ENCODE data around the gene PBRM1.

DNA sequence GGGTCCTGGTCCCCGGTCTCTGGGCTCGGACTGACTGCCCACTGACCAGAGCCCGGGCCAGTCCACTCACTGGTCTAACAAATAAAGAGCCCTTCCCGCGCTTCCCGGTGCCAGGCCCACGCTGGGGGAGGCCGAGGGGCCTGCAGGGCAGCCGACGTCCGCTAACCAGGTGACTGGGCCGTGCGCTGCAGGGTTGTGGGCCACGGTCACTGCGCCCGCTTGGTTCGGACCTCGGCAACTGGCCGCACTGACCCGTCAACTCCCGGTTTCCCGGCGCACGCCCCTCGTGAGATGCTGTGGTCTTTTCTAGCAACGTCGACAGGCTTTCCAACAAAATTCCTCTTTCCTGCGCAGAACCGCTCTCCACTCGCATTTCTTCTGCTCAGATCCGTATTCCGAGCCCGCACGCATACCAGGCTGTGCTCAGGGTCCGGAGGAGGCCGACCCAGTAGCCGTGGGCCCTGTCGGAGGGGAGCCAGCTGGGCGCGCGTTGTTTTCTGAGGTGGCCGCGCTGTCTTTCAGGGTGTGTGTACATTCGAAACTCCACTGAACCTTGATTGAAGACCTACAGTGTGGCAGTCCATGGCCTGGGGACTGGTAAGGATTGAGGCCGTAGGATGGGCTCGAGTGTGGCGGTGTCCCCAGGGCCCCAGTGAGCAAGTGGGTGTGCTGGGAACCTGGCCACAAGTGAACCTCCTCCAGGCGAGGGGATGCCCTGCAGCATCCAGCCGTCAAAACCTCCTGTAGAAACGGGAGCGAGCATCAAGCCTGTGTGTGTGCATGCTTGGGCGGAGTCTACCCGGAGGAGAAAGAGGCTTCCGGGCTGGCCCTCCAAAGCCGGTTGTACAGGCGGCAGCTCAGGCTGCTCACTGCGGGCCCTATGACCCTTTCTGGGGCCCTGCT is 151.2 kb downstream of the PBRM1 start:
- TF ChIP-seq, protein P1, sequence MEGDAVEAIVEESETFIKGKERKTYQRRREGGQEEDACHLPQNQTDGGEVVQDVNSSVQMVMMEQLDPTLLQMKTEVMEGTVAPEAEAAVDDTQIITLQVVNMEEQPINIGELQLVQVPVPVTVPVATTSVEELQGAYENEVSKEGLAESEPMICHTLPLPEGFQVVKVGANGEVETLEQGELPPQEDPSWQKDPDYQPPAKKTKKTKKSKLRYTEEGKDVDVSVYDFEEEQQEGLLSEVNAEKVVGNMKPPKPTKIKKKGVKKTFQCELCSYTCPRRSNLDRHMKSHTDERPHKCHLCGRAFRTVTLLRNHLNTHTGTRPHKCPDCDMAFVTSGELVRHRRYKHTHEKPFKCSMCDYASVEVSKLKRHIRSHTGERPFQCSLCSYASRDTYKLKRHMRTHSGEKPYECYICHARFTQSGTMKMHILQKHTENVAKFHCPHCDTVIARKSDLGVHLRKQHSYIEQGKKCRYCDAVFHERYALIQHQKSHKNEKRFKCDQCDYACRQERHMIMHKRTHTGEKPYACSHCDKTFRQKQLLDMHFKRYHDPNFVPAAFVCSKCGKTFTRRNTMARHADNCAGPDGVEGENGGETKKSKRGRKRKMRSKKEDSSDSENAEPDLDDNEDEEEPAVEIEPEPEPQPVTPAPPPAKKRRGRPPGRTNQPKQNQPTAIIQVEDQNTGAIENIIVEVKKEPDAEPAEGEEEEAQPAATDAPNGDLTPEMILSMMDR (IDR thresholded peaks at IDR 0.05) = no peak
- TF ChIP-seq POLR2A (IDR thresholded peaks at IDR 0.05) = no peak
- no peak for TF ChIP-seq EP300 (IDR thresholded peaks at IDR 0.05)
- TF ChIP-seq POLR2AphosphoS5 (IDR thresholded peaks at IDR 0.05) = no peak

Measured in suprapubic skin (tissue), 4 donors.